ENCODE results near the gene ING1. TPM values are rescaled to one million over a fixed set of nuclear protein-coding genes. Genes with fewer than 3 reads are reported as not detected.

The ING1 gene
- total RNA-seq, 2 donors from 2014 or later = 23.2 to 23.6 TPM

GRCh38 chr13:110772091-110772984 is 58.8 kb downstream of the ING1 start:
- WGBS, 2 experiments (ENCODE audit: insufficient coverage in 1 of 2, insufficient read length in 1 of 2) = 93 to 98% methylated on average over 8 to 13 of the region's 13 CpGs
- Mint-ChIP-seq H3K27me3 (ENCODE audit: insufficient read depth) (no peaks in the 10 kb centered on the region), H3K9me3 (no peaks in the 10 kb centered on the region), H3K4me1 (no peaks in the 10 kb centered on the region), H3K36me3 (ENCODE audit: low read depth) (no peaks in the 10 kb centered on the region), H3K27ac (no peak overlapping the region), H3K4me3 (no peak overlapping the region)
- DNase-seq = no peak
- no peaks in the 10 kb centered on the region for H3K9me3 ChIP-seq (ENCODE audit: control insufficient read depth, low read length)
- H3K4me3 ChIP-seq (ENCODE audit: low read length) = no peak overlapping the region
- no peaks in the 10 kb centered on the region for H3K4me1 ChIP-seq (ENCODE audit: control insufficient read depth, insufficient read depth, low read length)
- H3K36me3 ChIP-seq (ENCODE audit: control insufficient read depth, insufficient read depth, low read length) = no peaks in the 10 kb centered on the region
- TF ChIP-seq CTCF (conservative IDR thresholded peaks at IDR 0.05) = no peak
- H3K9ac ChIP-seq (ENCODE audit: extremely low read depth, low read length, poor library complexity, severe bottlenecking) = no peak overlapping the region
- H3K27me3 ChIP-seq (ENCODE audit: control insufficient read depth, insufficient read depth, low read length, poor library complexity, severe bottlenecking) = no peaks in the 10 kb centered on the region
- H3K27ac ChIP-seq (ENCODE audit: low read depth, low read length) = no peak overlapping the region

Other genes with a start within 250 kb of the ING1 start
- gene RAB20, start 152.0 kb upstream of the ING1 start, total RNA-seq = 10 to 100 TPM; 12.6 to 14.2 TPM
- 10 to 100 TPM; 31.3 to 33.4 TPM for gene NAXD, start 98.2 kb upstream of the ING1 start, total RNA-seq
- 10 to 100 TPM; 53.0 to 53.2 TPM for gene CARS2, start 7.6 kb upstream of the ING1 start, total RNA-seq
- gene ANKRD10, start 201.4 kb downstream of the ING1 start, total RNA-seq = 100 to 1,000 TPM; 148 to 182 TPM